DLD1 (cell line): ENCODE results near the gene FAM124A.

Experiments used
- in situ Hi-C: cut with HindIII; loops from 2 replicates; pipeline ENCODE4 v1.10.0; 2017; ENCODE audit warnings: low sequenced_read_pairs

FAM124A gene

GRCh38 chr13:51303882-51304281 lies 81.7 kb downstream of the FAM124A start:
- in situ Hi-C loops = no loop called here

DNA sequence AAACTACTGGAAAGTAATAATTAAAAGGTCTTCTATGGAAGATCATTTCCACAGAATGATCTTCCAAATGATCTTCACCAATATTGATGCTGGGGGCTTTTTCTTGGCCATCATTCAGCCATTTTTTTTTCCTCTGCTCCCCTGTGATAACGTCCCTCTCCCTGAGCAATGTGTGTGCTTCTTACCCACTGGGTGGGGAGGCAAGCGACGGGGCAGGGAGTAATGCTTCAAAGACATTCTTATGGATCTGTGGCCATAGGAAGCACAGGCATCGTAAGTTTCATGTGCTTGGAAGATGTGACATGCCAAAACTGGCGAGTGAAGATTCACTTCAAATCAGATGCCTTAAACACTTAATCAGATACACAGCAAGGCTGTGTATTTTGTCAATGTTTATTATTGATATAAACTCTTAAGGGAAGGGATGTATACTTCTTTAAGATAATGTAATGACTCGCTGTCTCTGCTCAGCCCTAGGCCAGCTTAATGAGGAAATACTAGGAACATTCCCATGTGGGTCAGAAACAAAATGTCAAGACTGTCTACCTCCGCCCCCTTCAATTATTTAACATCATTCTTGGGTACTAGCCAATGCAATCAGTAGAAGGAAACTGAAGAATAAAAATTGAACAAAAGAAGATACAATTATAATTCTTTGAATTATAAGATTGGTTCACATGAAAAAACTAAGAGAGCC lies 83.2 kb downstream of the FAM124A start:
- in situ Hi-C loops = no loop called here

- in situ Hi-C loops = no loop called here
Observed at GRCh38 chr13:51308781-51309180, 86.6 kb downstream of the FAM124A start.

DNA sequence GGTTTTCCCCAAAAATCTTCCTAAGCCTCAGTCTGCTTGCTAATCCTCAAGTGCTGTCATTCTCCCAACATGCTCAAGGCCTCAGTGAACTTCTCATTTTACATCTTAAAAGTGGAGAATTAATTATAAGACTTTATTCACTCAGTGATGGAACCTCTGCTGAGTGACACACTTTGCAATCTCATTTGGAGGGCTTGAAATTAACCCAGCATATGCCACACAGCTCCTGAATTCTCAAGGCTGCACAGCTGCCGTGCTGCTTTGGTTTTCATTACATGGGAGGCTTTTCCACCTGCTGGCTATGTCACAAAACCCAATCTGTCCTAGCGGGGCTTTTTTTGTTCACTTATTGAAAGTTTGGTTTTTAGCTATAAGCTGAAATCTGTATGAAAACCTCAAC lies 89.0 kb downstream of the FAM124A start:
- in situ Hi-C loops = no loop called here

- in situ Hi-C loops = no loop called here
Observed at GRCh38 chr13:51311957-51312520, 89.8 kb downstream of the FAM124A start.

GRCh38 chr13:51313619-51314018 lies 91.4 kb downstream of the FAM124A start:
- in situ Hi-C loops = no loop called here

- in situ Hi-C loops = no loop called here
Observed at GRCh38 chr13:51317262-51317661, 95.1 kb downstream of the FAM124A start.

- in situ Hi-C loops = no loop called here
Observed at GRCh38 chr13:51318015-51318414, 95.8 kb downstream of the FAM124A start.

- in situ Hi-C loops = no loop called here
Observed at GRCh38 chr13:51318876-51319275, 96.7 kb downstream of the FAM124A start.

- in situ Hi-C loops = no loop called here
Observed at GRCh38 chr13:51321836-51322235, 99.6 kb downstream of the FAM124A start.

DNA sequence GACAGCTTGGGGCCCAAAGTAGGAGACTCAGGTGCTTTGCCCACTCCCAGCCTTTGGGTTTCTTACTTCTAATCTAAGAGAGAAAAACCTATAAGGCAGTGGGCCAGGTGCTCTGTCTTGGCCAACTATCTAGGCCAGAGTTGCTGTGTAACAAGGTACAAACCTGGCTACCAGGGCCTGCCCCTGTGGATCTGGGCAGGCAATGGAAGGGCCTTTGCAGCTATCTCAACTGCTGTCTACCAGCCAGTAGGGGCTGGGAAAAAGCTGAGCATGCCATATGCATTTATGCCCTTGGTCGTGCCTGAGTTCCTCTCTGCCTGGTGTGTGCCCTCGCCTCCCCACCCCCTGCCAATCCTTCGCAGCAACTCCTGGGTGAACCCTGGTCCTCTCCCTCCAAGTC lies 100.6 kb downstream of the FAM124A start:
- in situ Hi-C loops = no loop called here

- in situ Hi-C loops = no loop called here
Observed at GRCh38 chr13:51323824-51324511, 101.8 kb downstream of the FAM124A start.

- in situ Hi-C loops = no loop called here
Observed at GRCh38 chr13:51324714-51325420, 102.7 kb downstream of the FAM124A start.

DNA sequence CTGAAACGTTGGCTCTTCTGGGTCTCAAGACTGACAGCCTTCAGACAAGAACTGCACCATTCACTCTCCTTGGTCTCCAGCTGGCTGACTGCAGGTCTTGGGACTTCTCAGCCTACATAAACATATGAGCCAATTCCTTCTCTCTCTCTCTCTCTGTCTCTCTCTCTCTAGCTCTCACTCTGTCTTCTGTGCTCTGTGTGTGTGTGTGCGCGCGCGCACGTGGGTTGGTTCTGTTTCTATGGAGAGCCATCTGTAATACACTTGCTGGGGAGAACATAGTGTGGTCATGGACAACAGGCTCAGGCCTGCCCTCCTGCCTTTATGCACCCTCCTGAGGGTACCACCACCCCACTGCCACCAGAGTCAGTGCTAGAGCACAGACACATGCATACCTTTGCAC lies 103.6 kb downstream of the FAM124A start:
- in situ Hi-C loops = no loop called here

DNA sequence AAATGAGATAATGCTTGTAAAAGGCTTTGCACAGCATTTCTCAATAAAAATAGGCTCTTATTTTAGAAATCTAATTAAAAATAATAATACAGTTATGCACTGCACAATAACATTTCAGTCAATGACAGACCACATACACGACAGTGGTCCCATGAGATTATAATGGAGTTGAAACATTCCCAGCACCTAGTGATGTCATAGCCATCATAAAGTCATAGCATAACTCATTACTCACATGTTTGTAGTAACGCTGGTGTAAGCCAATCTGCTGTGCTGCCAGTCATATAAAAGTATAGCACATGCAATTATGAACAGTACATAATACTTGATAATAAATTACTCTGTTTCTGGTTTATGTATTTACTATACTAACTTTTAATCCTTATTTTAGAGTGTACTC lies 104.6 kb downstream of the FAM124A start:
- in situ Hi-C loops = no loop called here

DNA sequence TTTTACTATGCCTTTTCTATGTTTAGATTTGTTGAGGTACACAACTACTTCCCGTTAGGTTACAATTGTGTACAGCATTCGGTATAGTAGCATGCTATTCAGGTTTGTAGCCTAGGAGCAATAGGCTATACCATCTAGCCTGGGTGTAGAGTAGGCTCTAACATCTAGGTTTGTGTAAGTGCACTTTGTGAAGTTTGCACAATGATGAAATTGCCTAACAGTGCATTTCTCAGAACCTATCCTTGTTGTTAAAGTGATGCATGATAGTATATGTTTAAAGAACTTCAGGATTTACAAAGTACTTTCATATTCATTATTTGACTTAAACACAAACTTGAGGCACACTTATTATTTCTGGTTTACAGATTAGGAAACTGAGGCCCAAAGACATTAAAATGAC lies 105.8 kb downstream of the FAM124A start:
- in situ Hi-C loops = no loop called here

- in situ Hi-C loops = no loop called here
Observed at GRCh38 chr13:51328488-51328887, 106.3 kb downstream of the FAM124A start.

GRCh38 chr13:51329606-51330005 lies 107.4 kb downstream of the FAM124A start:
- in situ Hi-C loops = no loop called here

GRCh38 chr13:51330791-51331190 lies 108.6 kb downstream of the FAM124A start:
- in situ Hi-C loops = no loop called here

GRCh38 chr13:51331354-51331861 lies 109.2 kb downstream of the FAM124A start:
- in situ Hi-C loops = no loop called here

DNA sequence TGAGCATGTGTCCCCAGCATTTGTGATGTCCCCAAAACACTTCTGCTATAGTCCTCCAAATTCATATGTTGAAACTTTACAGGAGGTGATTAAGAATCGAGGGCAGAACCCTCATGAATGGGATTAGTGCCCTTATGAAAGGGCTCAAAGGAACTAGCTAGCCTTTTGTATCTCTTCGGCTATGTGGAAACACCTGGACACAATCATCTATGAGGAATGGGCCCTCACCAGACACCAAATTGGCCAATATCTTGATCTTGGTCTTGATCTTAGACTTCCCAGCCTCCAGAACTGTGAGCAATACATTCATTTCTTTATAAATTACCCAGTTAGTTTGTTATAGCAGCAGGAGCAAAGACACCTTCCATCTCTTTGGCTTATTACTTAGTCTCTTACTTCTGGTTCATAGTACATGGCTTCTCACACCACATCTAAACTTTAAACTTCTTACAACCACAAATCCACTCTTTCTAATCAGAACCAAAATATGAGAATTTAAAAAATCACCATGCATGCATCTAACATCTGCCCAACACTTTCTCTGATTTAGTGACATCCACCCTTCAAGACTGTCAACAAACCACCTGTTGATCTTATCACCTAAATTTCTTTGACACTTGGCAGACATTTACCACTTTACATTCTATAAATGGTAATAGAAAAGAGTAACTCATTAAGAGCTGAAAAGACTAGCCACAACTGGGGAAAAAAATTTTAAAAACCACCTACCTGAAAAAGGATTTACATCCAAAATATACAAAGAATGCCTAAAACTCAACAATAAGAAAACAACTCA lies 110.6 kb downstream of the FAM124A start:
- in situ Hi-C loops = no loop called here
